GM18951 (cell line): ENCODE measurements around the gene PACC1.

Experiments
- POLR2A ChIP-seq: IDR thresholded peaks from 4 replicates; pipeline ENCODE4 v1.6.1; 2011; ENCODE audit warnings: mild to moderate bottlenecking; ENCODE audit not compliant: insufficient read length, insufficient read depth; ENCODE audit errors: extremely low read depth
- in situ Hi-C: fragments of 300-500 bp; cut with MboI; formaldehyde crosslinking; loops from one replicate; pipeline ENCODE4 v1.12.0; 2022; ENCODE audit warnings: low sequenced_read_pairs, mixed read lengths, inconsistent platforms; ENCODE audit not compliant: unreplicated experiment

Gene PACC1

GRCh38 chr1:212452323-212453155 is 37.9 kb upstream of the PACC1 start:
- no peak for TF ChIP-seq POLR2A
- in situ Hi-C loops: loop anchor here (10.0 to 25.0 kb wide), 3 partner anchors 368 to 768 kb away; no protein-coding TSS in a partner anchor

- no peak for TF ChIP-seq POLR2A
- in situ Hi-C loops: loop anchor here (10.0 to 25.0 kb wide), 3 partner anchors 367 to 767 kb away; no protein-coding TSS in a partner anchor
Observed at GRCh38 chr1:212451416-212452322, 37.0 kb upstream of the PACC1 start.

- in situ Hi-C loops: loop anchor here (10.0 to 25.0 kb wide), 3 partner anchors 366 to 766 kb away; no protein-coding TSS in a partner anchor
- no peak for TF ChIP-seq POLR2A
Observed at GRCh38 chr1:212450331-212450881, 35.7 kb upstream of the PACC1 start.

- in situ Hi-C loops: no loop called here
- TF ChIP-seq POLR2A: no peak
Observed at GRCh38 chr1:212447478-212447877, 32.8 kb upstream of the PACC1 start.

- TF ChIP-seq POLR2A: no peak
- in situ Hi-C loops: no loop called here
Observed at GRCh38 chr1:212446333-212446732, 31.6 kb upstream of the PACC1 start.

- in situ Hi-C loops: no loop called here
Observed at GRCh38 chr1:212442408-212442807, 27.7 kb upstream of the PACC1 start.

GRCh38 chr1:212440419-212440818 is 25.7 kb upstream of the PACC1 start:
- in situ Hi-C loops: no loop called here
- TF ChIP-seq POLR2A: no peak

More at GRCh38 chr1:212442408-212442807, 27.7 kb upstream of the PACC1 start:
- no peak for TF ChIP-seq POLR2A

GRCh38 chr1:212438831-212439237 is 24.1 kb upstream of the PACC1 start:
- TF ChIP-seq POLR2A: no peak
- in situ Hi-C loops: no loop called here

GRCh38 chr1:212437179-212437798 is 22.6 kb upstream of the PACC1 start:
- no peak for TF ChIP-seq POLR2A
- in situ Hi-C loops: no loop called here

- in situ Hi-C loops: no loop called here
Observed at GRCh38 chr1:212434992-212435391, 20.3 kb upstream of the PACC1 start.

GRCh38 chr1:212433577-212434462 is 19.1 kb upstream of the PACC1 start:
- in situ Hi-C loops: no loop called here
- no peak for TF ChIP-seq POLR2A

More at GRCh38 chr1:212434992-212435391, 20.3 kb upstream of the PACC1 start:
- TF ChIP-seq POLR2A: no peak
